Chondrocyte (in vitro differentiated cells): ENCODE results near the gene PREP. TPM values are rescaled to one million over a fixed set of nuclear protein-coding genes. Genes with fewer than 3 reads are reported as not detected.

ENCODE experiments used
- DNase-seq: peaks from one replicate; pipeline ENCODE4 v3.0.0; 2021; ENCODE audit warnings: mixed read lengths, low spot score
- H3K27ac Mint-ChIP-seq: one replicate; pipeline ENCODE4 v1.8.0; 2021; ENCODE audit warnings: mild to moderate bottlenecking, moderate library complexity, mixed read lengths; ENCODE audit not compliant: unreplicated experiment
- H3K27me3 Mint-ChIP-seq: 2 replicates; pipeline ENCODE4 v1.8.0; 2021; ENCODE audit warnings: low read depth, mixed read lengths
- H3K36me3 Mint-ChIP-seq: 2 replicates; pipeline ENCODE4 v1.8.0; 2021; ENCODE audit warnings: low read depth, mixed read lengths
- H3K4me1 Mint-ChIP-seq: 2 replicates; pipeline ENCODE4 v1.8.0; 2021; ENCODE audit warnings: low read depth, mild to moderate bottlenecking, mixed read lengths
- H3K4me3 Mint-ChIP-seq: one replicate; pipeline ENCODE4 v1.8.0; 2021; ENCODE audit warnings: mild to moderate bottlenecking, moderate library complexity, mixed read lengths; ENCODE audit not compliant: unreplicated experiment
- H3K9me3 Mint-ChIP-seq: 2 replicates; pipeline ENCODE4 v1.8.0; 2021; ENCODE audit warnings: low read depth, mixed read lengths
- CTCF ChIP-seq: fragments of 200-600 bp; sonication (generic); IDR thresholded peaks from 2 replicates; pipeline ENCODE4 v1.5.0; 2021; ENCODE audit warnings: antibody characterized with exemption, mild to moderate bottlenecking, moderate library complexity
- total RNA-seq: library from RNA; stranded (reverse); gene quantifications from 3 replicates; pipeline ENCODE4 v1.2.1, GENCODE V29; 2021

PREP gene
- total RNA-seq, 1 donor from 2014 or later, result 32.9 TPM

GRCh38 chr6:105274678-105275077, 128.2 kb downstream of the PREP start:
- H3K27ac Mint-ChIP-seq, result no peak overlapping the region
- no peaks in the 10 kb centered on the region for H3K9me3 Mint-ChIP-seq
- H3K36me3 Mint-ChIP-seq, result peaks cover 24% of the 10 kb centered on the region
- H3K4me3 Mint-ChIP-seq, result no peak overlapping the region
- DNase-seq, result no peak
- TF ChIP-seq CTCF, result no peak
- H3K4me1 Mint-ChIP-seq, result no peaks in the 10 kb centered on the region
- no peaks in the 10 kb centered on the region for H3K27me3 Mint-ChIP-seq

GRCh38 chr6:105273589-105273988, 129.3 kb downstream of the PREP start:
- Mint-ChIP-seq H3K27ac (no peak overlapping the region), H3K4me1 (no peaks in the 10 kb centered on the region), H3K9me3 (no peaks in the 10 kb centered on the region), H3K4me3 (no peak overlapping the region), H3K36me3 (peaks cover 24% of the 10 kb centered on the region), H3K27me3 (no peaks in the 10 kb centered on the region)
- DNase-seq, result no peak
- TF ChIP-seq CTCF, result no peak

GRCh38 chr6:105272786-105273185, 130.1 kb downstream of the PREP start:
- Mint-ChIP-seq H3K36me3 (peaks cover 20% of the 10 kb centered on the region), H3K9me3 (no peaks in the 10 kb centered on the region), H3K4me3 (no peak overlapping the region), H3K4me1 (no peaks in the 10 kb centered on the region), H3K27ac (no peak overlapping the region), H3K27me3 (no peaks in the 10 kb centered on the region)
- TF ChIP-seq CTCF, result no peak
- DNase-seq, result no peak

- Mint-ChIP-seq H3K27me3 (no peaks in the 10 kb centered on the region), H3K9me3 (peaks cover 5% of the 10 kb centered on the region), H3K4me3 (no peak overlapping the region), H3K27ac (no peak overlapping the region), H3K4me1 (no peaks in the 10 kb centered on the region), H3K36me3 (peaks cover 3% of the 10 kb centered on the region)
- TF ChIP-seq CTCF, result no peak
- no peak for DNase-seq
These were observed 132.4 kb downstream of the PREP start for GRCh38 chr6:105270511-105270910.

- TF ChIP-seq CTCF, result no peak
- DNase-seq, result no peak
- H3K9me3 Mint-ChIP-seq, result peaks cover 5% of the 10 kb centered on the region
- no peaks in the 10 kb centered on the region for H3K27me3 Mint-ChIP-seq
- H3K4me3 Mint-ChIP-seq, result no peak overlapping the region
- H3K4me1 Mint-ChIP-seq, result no peaks in the 10 kb centered on the region
- H3K27ac Mint-ChIP-seq, result no peak overlapping the region
- H3K36me3 Mint-ChIP-seq, result no peaks in the 10 kb centered on the region
These were observed 133.5 kb downstream of the PREP start for GRCh38 chr6:105269390-105269789.
